HepG2 (cell line): ENCODE data around the gene SUSD6. TPM values are rescaled to one million over a fixed set of nuclear protein-coding genes. Genes with fewer than 3 reads are reported as not detected.

Source experiments
- CREB1 ChIP-seq, 2 experiments: fragments of 450-650 bp in 1 of 2; IDR thresholded peaks; 2 replicates each; pipeline ENCODE4 v1.6.1; 2016 to 2017; ENCODE audit warnings: control low read depth in 1 of 2, mild to moderate bottlenecking in 1 of 2, missing compliant biosample characterization in 1 of 2, missing genetic modification characterization in 1 of 2
- ELF3 ChIP-seq: IDR thresholded peaks from 2 replicates; pipeline ENCODE4 v1.6.1; 2016; ENCODE audit warnings: missing genetic modification reagents, missing compliant biosample characterization
- ETV5 ChIP-seq: IDR thresholded peaks from 2 replicates; pipeline ENCODE4 v1.6.1; 2018; ENCODE audit warnings: missing biosample characterization, missing genetic modification reagents, inconsistent platforms, borderline replicate concordance
- FOXA1 ChIP-seq, 2 experiments: fragments of 450-650 bp in 1 of 2; sonication (generic) in 1 of 2; formaldehyde crosslinking in 1 of 2; IDR thresholded peaks; 2 replicates each; pipeline versions ENCODE4 v1.4.0 to v1.6.1; 2016 to 2020; ENCODE audit warnings: missing genetic modification reagents in 1 of 2
- GRHL1 ChIP-seq: sonication (generic); formaldehyde crosslinking; conservative IDR thresholded peaks from 2 replicates; pipeline ENCODE4 v1.8.0; 2022; ENCODE audit warnings: missing genetic modification reagents
- LCORL ChIP-seq, 2 experiments: fragments of 450-650 bp in 1 of 2; sonication (generic) in 1 of 2; formaldehyde crosslinking in 1 of 2; IDR thresholded peaks; 2 replicates each; pipeline versions ENCODE4 v1.5.0 to v1.6.1; 2017 to 2020; ENCODE audit warnings: antibody characterized with exemption in 1 of 2, missing genetic modification reagents in 1 of 2
- NR2F6 ChIP-seq, 2 experiments: IDR thresholded peaks; 2 replicates each; pipeline ENCODE4 v1.6.1; 2016; ENCODE audit warnings: antibody characterized with exemption in 1 of 2, mild to moderate bottlenecking in 1 of 2
- SALL1 ChIP-seq: sonication (generic); formaldehyde crosslinking; IDR thresholded peaks from 2 replicates; pipeline ENCODE4 v1.8.0; 2022; ENCODE audit warnings: mild to moderate bottlenecking, missing genetic modification reagents
- SOX5 ChIP-seq: IDR thresholded peaks from 2 replicates; pipeline ENCODE4 v1.6.1; 2016; ENCODE audit warnings: borderline replicate concordance
- THAP11 ChIP-seq: IDR thresholded peaks from 2 replicates; pipeline ENCODE4 v1.6.1; 2016; ENCODE audit warnings: missing biosample characterization, missing genetic modification reagents
- ZNF12 ChIP-seq: sonication (generic); formaldehyde crosslinking; IDR thresholded peaks from 2 replicates; pipeline ENCODE4 v1.5.0; 2020; ENCODE audit warnings: missing genetic modification reagents
- ZNF33A ChIP-seq: sonication (generic); formaldehyde crosslinking; IDR thresholded peaks from 2 replicates; pipeline ENCODE4 v1.5.1; 2020; ENCODE audit warnings: missing genetic modification reagents, mild to moderate bottlenecking, moderate library complexity, borderline replicate concordance
- ZNF616 ChIP-seq: sonication (generic); formaldehyde crosslinking; IDR thresholded peaks from 2 replicates; pipeline ENCODE4 v1.5.0; 2020; ENCODE audit warnings: low read depth, mild to moderate bottlenecking, missing genetic modification reagents
- ZNF7 ChIP-seq: IDR thresholded peaks from 2 replicates; pipeline ENCODE4 v1.6.1; 2016; ENCODE audit warnings: missing biosample characterization, missing genetic modification reagents
- ZNF775 ChIP-seq: sonication (generic); formaldehyde crosslinking; IDR thresholded peaks from 2 replicates; pipeline ENCODE4 v1.4.0; 2020; ENCODE audit warnings: missing genetic modification reagents, mild to moderate bottlenecking, moderate library complexity, borderline replicate concordance
- ZUFSP ChIP-seq: sonication (generic); formaldehyde crosslinking; IDR thresholded peaks from 2 replicates; pipeline ENCODE4 v1.9.0; 2021; ENCODE audit warnings: missing genetic modification reagents, mild to moderate bottlenecking, borderline replicate concordance
- polyA plus RNA-seq, 8 experiments: library from polyadenylated mRNA; depleted of rRNA in 3 of 8; stranded (reverse) in 7 of 8; unstranded in 1 of 8; fragments of >200 nt; fragmentation: Illumina TruSeq in 4 of 8; extraction: Trizol in 4 of 8; gene quantifications; 2 replicates each; pipeline versions ENCODE4 v1.2.1 to v1.2.3, GENCODE V29; 2011 to 2016; ENCODE audit warnings: low read depth in 4 of 8, missing spikeins in 1 of 8, mixed read lengths in 1 of 8; ENCODE audit not compliant: insufficient read depth in 1 of 8
- total RNA-seq, 5 experiments: library from RNA; depleted of rRNA; stranded (reverse); fragments of >200 nt; fragmentation: Illumina TruSeq; extraction: Trizol; gene quantifications; 2 replicates each; pipeline ENCODE4 v1.2.3, GENCODE V29; 2016; ENCODE audit warnings: low read depth in 1 of 5

SUSD6 gene
- total and polyA plus RNA-seq, 2 of the 13 experiments (the other 11 are each of a cell fraction or from before 2014, with no cell fraction given) = 7.2 to 7.4 TPM

DNA sequence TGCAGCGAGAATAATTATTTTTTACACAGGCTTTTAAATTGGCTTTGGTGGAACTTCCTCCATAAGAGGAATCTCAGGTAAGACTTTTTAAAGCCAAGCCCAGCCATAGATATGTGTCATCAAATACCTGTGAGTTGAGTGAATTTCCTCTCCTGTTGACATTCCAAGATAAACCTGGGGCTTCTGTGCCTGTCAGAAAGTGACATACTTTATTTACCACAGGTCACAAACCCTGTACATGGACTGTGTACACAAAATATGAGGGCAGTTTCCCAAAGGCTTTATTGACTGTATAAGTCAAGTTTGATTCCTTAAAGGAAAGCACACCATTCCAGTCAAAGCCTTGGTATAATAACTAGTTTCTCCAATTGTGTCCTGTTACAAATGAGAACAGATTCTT lies 129.7 kb downstream of the SUSD6 start (continued):
- TF ChIP-seq GRHL1 (CRISPR knock-in tag) = no peak
- peak; percentile 52; the same call in 1 of the 2 replicates for TF ChIP-seq SOX5 (CRISPR knock-in tag)
- TF ChIP-seq ELF3 (CRISPR knock-in tag) = peak; percentile 35; the same call in 1 of the 2 replicates
- no peak; the same call in 1 of the 2 replicates for TF ChIP-seq FOXA1 (IDR thresholded peaks at IDR 0.05)
- peak; percentile 73 for TF ChIP-seq FOXA1 (CRISPR knock-in tag; IDR thresholded peaks at IDR 0.05)
- peak; percentile 53; the same call in 1 of the 2 replicates for TF ChIP-seq NR2F6 (IDR thresholded peaks at IDR 0.05)
- TF ChIP-seq NR2F6 (CRISPR knock-in tag; IDR thresholded peaks at IDR 0.05) = peak; percentile 54; the same call in 1 of the 2 replicates
- TF ChIP-seq ZNF775 (CRISPR knock-in tag) = no peak
- TF ChIP-seq SALL1 (CRISPR knock-in tag) = peak; percentile 44; the same call in 1 of the 2 replicates
- TF ChIP-seq ZNF7 (CRISPR knock-in tag) = peak; percentile 88; the same call in 1 of the 2 replicates
- TF ChIP-seq CREB1 (IDR thresholded peaks at IDR 0.05) = no peak
- TF ChIP-seq CREB1 (CRISPR knock-in tag; IDR thresholded peaks at IDR 0.05) = peak; percentile 24; the same call in 1 of the 2 replicates
- peak; percentile 18; the same call in 1 of the 2 replicates for TF ChIP-seq ZNF33A (CRISPR knock-in tag)
- peak; percentile 59; the same call in 1 of the 2 replicates for TF ChIP-seq ETV5 (CRISPR knock-in tag)
- no peak for TF ChIP-seq LCORL (IDR thresholded peaks at IDR 0.05)
- 0 out of 2 replicates have a peak, but pooled peaks have one; percentile 61 for TF ChIP-seq LCORL (CRISPR knock-in tag; IDR thresholded peaks at IDR 0.05)
- no peak for TF ChIP-seq ZNF616 (CRISPR knock-in tag)
- no peak for TF ChIP-seq ZUFSP (CRISPR knock-in tag)
- peak; percentile 94 for TF ChIP-seq ZNF12 (CRISPR knock-in tag)
- peak; percentile 14; the same call in 1 of the 2 replicates for TF ChIP-seq THAP11 (CRISPR knock-in tag)
- TF ChIP-seq, all 625 proteins: peak for 53
